GM21717 (cell line): ENCODE measurements around the gene ZHX3.

Experiments
- ATAC-seq: cut with Tn5 transposase; IDR thresholded peaks from one replicate; pipeline ENCODE4 v1.9.1; 2021; ENCODE audit warnings: mild to moderate bottlenecking, moderate library complexity; ENCODE audit not compliant: unreplicated experiment

Gene ZHX3

GRCh38 chr20:41175201-41175651 lies 142.3 kb downstream of the ZHX3 start:
- no peak for ATAC-seq

DNA sequence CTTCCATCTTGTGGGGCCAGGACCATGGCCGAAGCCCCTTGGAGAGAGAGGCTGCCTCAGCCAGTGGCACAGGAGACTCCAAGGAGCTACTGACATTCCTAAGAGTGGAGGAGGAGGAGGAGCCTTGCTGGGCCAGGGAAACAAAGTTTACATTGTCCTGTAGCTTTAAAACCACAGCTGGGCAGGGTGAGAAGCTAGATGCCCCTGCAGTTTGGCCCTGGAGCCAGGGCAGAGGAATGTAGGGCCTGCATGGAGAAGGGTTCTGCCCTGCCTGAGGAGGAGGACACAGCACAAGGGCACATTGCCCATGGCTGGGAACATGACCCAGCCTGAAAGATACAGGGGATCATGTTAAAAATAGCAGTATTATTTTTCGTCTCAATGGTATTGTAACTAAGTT lies 142.7 kb downstream of the ZHX3 start:
- no peak for ATAC-seq

GRCh38 chr20:41174373-41174772 lies 143.2 kb downstream of the ZHX3 start:
- no peak for ATAC-seq

DNA sequence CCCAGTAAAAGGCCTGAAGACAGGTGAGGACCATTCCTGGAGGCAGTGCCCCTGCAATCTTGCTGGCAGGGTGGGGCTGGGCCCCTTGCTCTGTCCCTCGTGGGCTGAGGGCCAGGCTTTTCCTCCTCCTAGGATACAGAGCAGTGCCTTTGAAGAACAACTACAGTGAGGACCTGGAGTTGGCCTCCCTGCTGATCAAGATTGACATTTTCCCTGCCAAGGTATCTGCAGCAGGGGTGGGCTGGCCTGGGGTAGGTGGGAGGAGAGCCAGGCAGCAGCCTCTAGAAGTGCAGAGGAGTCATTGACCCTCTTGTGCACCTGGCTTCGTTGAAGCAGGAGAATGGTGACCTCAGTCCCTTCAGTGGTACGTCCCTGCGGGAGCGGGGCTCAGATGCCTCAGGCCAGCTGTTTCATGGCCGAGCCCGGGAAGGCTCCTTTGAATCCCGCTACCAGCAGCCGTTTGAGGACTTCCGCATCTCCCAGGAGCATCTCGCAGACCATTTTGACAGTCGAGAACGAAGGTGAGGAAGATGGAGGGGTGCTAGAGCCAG lies 143.7 kb downstream of the ZHX3 start:
- no peak for ATAC-seq

- ATAC-seq, result no peak
Measured at GRCh38 chr20:41173161-41173721, 144.3 kb downstream of the ZHX3 start.

- ATAC-seq, result no peak
Measured at GRCh38 chr20:41172296-41173140, 145.0 kb downstream of the ZHX3 start.

DNA sequence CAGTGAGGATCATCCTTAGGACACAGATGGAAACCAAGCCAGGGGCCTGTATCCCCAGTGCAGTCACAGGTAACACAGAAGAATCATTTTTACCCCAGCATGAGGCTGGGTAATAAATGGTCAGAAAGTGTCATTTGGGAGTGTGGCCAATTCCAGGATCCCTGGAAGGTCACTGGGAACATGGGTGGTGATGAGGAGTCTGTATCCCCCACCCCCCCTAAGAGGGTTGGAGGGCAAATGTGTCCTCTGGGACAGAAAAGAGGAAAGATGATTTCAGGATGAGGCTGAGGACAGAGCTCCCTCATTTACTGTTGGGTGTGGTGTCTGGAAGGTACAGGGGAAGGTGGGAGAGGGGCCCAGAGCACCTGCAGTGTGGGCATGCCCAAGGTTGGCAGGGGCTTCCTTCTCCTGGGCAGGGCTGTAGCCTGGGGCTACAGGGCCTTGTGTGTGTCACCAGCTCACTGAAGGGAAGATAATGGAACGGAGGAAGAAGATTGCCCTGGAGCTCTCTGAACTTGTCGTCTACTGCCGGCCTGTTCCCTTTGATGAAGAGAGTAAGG lies 145.7 kb downstream of the ZHX3 start:
- no peak for ATAC-seq

- no peak for ATAC-seq
Measured at GRCh38 chr20:41170386-41171105, 147.0 kb downstream of the ZHX3 start.

- no peak for ATAC-seq
Measured at GRCh38 chr20:41169791-41170351, 147.7 kb downstream of the ZHX3 start.

GRCh38 chr20:41169162-41169690 lies 148.3 kb downstream of the ZHX3 start:
- ATAC-seq, result no peak

GRCh38 chr20:41168281-41169161 lies 149.0 kb downstream of the ZHX3 start:
- ATAC-seq, result no peak

DNA sequence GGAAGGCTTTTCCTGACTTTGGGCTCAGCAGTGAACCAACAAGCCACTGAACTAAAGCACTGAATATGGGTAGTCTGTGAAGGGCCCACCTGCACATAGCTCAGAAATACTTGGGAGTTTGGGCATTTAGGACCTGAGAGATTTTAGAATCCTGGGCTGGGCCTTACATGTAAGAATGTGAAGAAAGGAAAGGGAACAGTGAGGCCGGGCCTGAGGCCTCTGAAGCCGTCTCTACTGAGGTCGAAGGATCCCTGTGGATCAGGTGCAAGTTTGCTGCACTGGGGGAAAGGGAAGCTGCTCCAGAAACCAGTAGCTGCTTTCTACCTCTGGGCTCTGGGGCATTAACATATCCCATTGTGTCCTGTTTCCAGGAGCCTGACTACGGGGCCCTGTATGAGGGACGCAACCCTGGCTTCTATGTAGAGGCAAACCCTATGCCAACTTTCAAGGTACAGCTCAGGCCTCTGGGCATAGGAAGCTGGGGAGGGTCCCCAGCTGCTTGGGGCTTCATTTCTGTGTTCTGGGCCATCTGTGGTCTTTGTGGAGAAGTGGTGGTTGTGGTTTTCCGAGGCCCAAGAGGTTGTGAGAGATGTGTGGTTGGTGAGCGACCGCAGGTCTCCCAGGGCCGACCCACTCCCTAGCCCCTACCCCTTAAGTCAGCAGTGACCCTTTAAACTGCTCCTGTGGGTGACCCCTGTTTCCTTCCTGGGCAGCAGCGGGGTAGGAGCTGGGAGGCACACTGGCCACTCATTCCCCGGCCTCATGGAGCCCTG lies 149.9 kb downstream of the ZHX3 start:
- no peak for ATAC-seq

DNA sequence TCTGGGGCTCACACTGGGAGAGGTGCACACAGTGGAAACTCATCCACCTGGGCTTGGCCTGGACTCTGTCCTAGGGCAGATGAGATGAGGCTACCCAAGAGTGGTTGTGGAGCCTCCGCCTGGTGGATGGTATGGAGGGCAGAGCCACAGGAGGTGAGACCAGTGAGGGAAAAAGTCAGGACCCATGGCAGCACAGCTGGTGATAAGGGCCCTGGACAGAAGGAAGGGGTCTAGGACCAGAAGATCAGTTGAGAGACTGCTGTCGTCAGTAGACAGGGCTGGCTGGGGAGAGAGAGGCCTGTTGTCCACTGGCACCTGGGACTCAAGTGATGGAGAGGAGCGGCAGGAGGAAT lies 150.4 kb downstream of the ZHX3 start:
- no peak for ATAC-seq

DNA sequence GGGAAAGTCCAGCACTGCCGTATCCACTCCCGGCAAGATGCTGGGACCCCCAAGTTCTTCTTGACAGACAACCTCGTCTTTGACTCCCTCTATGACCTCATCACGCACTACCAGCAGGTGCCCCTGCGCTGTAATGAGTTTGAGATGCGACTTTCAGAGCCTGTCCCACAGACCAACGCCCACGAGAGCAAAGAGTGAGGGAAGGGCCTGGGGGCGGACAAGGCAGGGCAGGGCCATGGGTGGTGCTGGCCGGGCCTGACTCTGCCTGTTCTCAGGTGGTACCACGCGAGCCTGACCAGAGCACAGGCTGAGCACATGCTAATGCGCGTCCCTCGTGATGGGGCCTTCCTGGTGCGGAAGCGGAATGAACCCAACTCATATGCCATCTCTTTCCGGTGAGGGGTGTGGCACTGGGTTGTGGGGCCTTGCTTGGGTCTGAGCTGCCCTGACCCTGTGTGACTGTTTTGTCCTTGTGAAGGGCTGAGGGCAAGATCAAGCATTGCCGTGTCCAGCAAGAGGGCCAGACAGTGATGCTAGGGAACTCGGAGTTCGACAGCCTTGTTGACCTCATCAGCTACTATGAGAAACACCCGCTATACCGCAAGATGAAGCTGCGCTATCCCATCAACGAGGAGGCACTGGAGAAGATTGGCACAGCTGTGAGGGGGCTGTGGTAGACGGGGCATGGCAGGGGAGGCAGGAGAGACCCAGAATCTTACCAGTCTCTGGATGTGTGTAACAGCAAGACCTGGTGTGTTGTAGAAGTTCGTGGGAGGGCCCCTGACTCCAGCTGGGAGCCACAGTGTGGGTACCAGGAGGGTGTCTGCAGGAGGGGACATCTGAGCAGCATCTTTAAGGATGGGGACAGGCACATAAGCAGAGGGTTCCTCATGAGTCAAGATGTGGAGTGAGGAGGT lies 151.1 kb downstream of the ZHX3 start:
- ATAC-seq, result no peak

DNA sequence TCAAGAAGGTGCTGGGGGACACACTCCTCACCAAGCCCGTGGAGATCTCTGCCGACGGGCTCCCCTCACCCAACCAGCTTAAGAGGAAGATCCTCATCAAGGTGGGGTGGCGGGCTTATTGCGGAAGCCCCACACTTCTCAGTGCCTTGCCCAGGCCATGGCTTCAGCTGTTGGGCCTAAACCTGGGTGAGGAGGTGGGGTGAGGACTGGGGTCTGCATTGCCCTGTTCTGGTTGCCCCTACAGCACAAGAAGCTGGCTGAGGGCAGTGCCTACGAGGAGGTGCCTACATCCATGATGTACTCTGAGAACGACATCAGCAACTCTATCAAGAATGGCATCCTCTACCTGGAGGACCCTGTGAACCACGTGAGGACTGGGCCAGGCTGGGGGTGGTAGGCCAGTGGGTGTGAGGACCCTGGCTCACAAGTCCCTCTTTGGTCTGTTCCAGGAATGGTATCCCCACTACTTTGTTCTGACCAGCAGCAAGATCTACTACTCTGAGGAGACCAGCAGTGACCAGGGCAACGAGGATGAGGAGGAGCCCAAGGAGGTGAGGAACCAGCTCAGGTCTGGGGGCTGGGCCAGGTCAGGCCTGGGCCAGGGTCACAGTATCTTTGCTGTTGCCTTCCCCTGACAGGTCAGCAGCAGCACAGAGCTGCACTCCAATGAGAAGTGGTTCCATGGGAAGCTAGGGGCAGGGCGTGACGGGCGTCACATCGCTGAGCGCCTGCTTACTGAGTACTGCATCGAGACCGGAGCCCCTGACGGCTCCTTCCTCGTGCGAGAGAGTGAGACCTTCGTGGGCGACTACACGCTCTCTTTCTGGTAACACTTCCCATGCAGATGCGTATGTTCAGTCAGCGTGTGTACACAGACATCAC lies 152.3 kb downstream of the ZHX3 start:
- no peak for ATAC-seq

GRCh38 chr20:41163821-41164220 lies 153.7 kb downstream of the ZHX3 start:
- ATAC-seq, result no peak

DNA sequence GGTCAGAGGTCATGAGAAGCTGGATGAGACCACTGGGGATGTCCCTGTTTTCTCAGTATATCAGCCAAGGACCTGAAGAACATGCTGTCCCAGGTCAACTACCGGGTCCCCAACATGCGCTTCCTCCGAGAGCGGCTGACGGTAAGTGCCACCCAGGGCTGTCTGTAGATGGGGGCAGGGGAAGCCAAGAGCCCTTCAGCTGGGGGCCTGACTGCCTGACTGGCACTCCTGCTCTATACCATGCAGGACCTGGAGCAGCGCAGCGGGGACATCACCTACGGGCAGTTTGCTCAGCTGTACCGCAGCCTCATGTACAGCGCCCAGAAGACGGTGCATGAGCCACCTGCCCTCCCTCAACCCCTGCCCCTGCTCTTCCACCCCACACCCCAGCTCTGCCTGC lies 155.1 kb downstream of the ZHX3 start:
- ATAC-seq, result no peak
